H1 (cell line): ENCODE measurements around the gene PPM1M. TPM values are rescaled to one million over a fixed set of nuclear protein-coding genes. Genes with fewer than 3 reads are reported as not detected.
"Not testable (repeated sequence)": the region's sequence is repeated elsewhere in the genome, so short reads cannot be mapped to it uniquely, and the experiment has no call there.

Experiments
- CTCF ChIA-PET: fragments of 300-600 bp; sonication (Branson Sonifier 250); formaldehyde crosslinking; loops from one replicate; lab custom pipeline; 2021; ENCODE audit not compliant: partially characterized antibody; lab: Charles Lee
- POLR2A ChIA-PET: fragments of 300-600 bp; sonication (Branson Sonifier 250); formaldehyde crosslinking; loops from one replicate; lab custom pipeline; 2021; ENCODE audit warnings: inconsistent platforms; ENCODE audit not compliant: partially characterized antibody; lab: Charles Lee
- DNase-seq, 2 experiments: peaks; one replicate each; pipeline versions ENCODE4 v3.0.0 to v3.0.0-alpha.2; 2010 to 2022; ENCODE audit warnings: low spot score in 2 of 2, low read depth in 1 of 2, mixed read lengths in 1 of 2
- FAIRE-seq: peaks from 2 replicates; lab custom pipeline; 2011; peaks lifted over from hg19 to GRCh38; lab: Jason Lieb, UNC
- H2AFZ ChIP-seq: 2 replicates; pipeline ENCODE4 v1.8.1; 2012; ENCODE audit warnings: low read length, inconsistent platforms
- H2AK5ac ChIP-seq: 2 replicates; pipeline ENCODE4 v1.6.1; 2013; ENCODE audit warnings: low read depth, low read length
- H2BK120ac ChIP-seq: replicated peaks from 2 replicates; pipeline ENCODE3; 2013; ENCODE audit warnings: low read depth, low read length, inconsistent platforms
- H2BK12ac ChIP-seq: 2 replicates; pipeline ENCODE4 v1.6.1; 2013; ENCODE audit warnings: low read depth, low read length
- H2BK15ac ChIP-seq: 2 replicates; pipeline ENCODE4 v1.6.1; 2013; ENCODE audit warnings: low read length
- H2BK20ac ChIP-seq: 2 replicates; pipeline ENCODE4 v1.6.1; 2013; ENCODE audit warnings: low read length
- H2BK5ac ChIP-seq: 2 replicates; pipeline ENCODE4 v1.6.1; 2013; ENCODE audit warnings: low read depth, low read length
- H3K14ac ChIP-seq: 2 replicates; pipeline ENCODE4 v1.6.1; 2013; ENCODE audit warnings: inconsistent platforms; ENCODE audit not compliant: insufficient read length
- H3K18ac ChIP-seq: 2 replicates; pipeline ENCODE4 v1.6.1; 2013; ENCODE audit warnings: low read length; ENCODE audit errors: extremely low read depth
- H3K23ac ChIP-seq: 2 replicates; pipeline ENCODE4 v1.6.1; 2013; ENCODE audit warnings: inconsistent platforms; ENCODE audit not compliant: insufficient read length
- H3K23me2 ChIP-seq: 2 replicates; pipeline ENCODE4 v1.6.1; 2013; ENCODE audit warnings: low read depth, low read length
- H3K27ac ChIP-seq: 2 replicates; pipeline ENCODE4 v1.6.1; 2011; ENCODE audit warnings: low read depth, low read length, inconsistent platforms
- H3K27me3 ChIP-seq, 4 experiments: replicated peaks in 1 of 4; 1 replicate in 1 of 4; 2 replicates in 3 of 4; pipeline versions ENCODE4 v1.6.1 to v1.8.1; 2011 to 2013; ENCODE audit warnings: low read length in 3 of 4, mild to moderate bottlenecking in 3 of 4, inconsistent platforms in 2 of 4, mixed read lengths in 2 of 4, moderate library complexity in 1 of 4; ENCODE audit not compliant: control insufficient read depth in 3 of 4, insufficient read depth in 3 of 4; ENCODE audit errors: extremely low read depth in 1 of 4
- H3K36me3 ChIP-seq, 4 experiments: 2 replicates each; pipeline versions ENCODE4 v1.6.1 to v1.8.1; 2011 to 2013; ENCODE audit warnings: mild to moderate bottlenecking in 4 of 4, low read length in 3 of 4, moderate library complexity in 2 of 4, control low read depth in 1 of 4, inconsistent platforms in 1 of 4; ENCODE audit not compliant: insufficient read depth in 4 of 4, control insufficient read depth in 2 of 4
- H3K4ac ChIP-seq: replicated peaks from 2 replicates; pipeline ENCODE3; 2013; ENCODE audit warnings: low read length, low read depth, mixed read lengths, inconsistent platforms; ENCODE audit not compliant: insufficient read length
- H3K4me1 ChIP-seq, 4 experiments: replicated peaks in 1 of 4; 1 replicate in 1 of 4; 2 replicates in 3 of 4; pipeline versions ENCODE4 v1.6.1 to v1.8.1; 2011 to 2013; ENCODE audit warnings: low read length in 3 of 4, inconsistent platforms in 2 of 4, mixed read lengths in 1 of 4; ENCODE audit not compliant: insufficient read depth in 4 of 4, control insufficient read depth in 3 of 4
- H3K4me2 ChIP-seq, 2 experiments: 2 replicates each; pipeline versions ENCODE4 v1.6.1 to v1.8.1; 2011 to 2013; ENCODE audit warnings: low read depth in 2 of 2, low read length in 2 of 2, control low read depth in 1 of 2, inconsistent platforms in 1 of 2, mild to moderate bottlenecking in 1 of 2; ENCODE audit not compliant: insufficient read depth in 1 of 2
- H3K4me3 ChIP-seq, 4 experiments: fragments of 200-600, 300-600 bp in 1 of 4; sonication (generic), shearing (Covaris generic), sonication (Bioruptor Twin) in 1 of 4; 2 replicates each; pipeline versions ENCODE4 v1.5.1 to v1.8.1; 2011 to 2016; ENCODE audit warnings: low read length in 4 of 4, low read depth in 3 of 4, control low read depth in 2 of 4, inconsistent platforms in 2 of 4, mild to moderate bottlenecking in 2 of 4, mixed read lengths in 1 of 4, moderate library complexity in 1 of 4; ENCODE audit not compliant: insufficient read depth in 2 of 4; ENCODE audit errors: extremely low read depth in 1 of 4
- H3K56ac ChIP-seq: replicated peaks from 2 replicates; pipeline ENCODE3; 2013; ENCODE audit warnings: low read depth, mild to moderate bottlenecking, mixed read lengths, low read length, inconsistent platforms; ENCODE audit not compliant: insufficient read length
- H3K79me1 ChIP-seq: 2 replicates; pipeline ENCODE4 v1.6.1; 2013; ENCODE audit warnings: low read depth, low read length, control low read depth
- H3K79me2 ChIP-seq, 2 experiments: 2 replicates each; pipeline versions ENCODE4 v1.6.1 to v1.8.1; 2012 to 2013; ENCODE audit warnings: low read length in 2 of 2, mild to moderate bottlenecking in 2 of 2, inconsistent platforms in 1 of 2; ENCODE audit not compliant: insufficient read depth in 2 of 2, control insufficient read depth in 1 of 2
- H3K9ac ChIP-seq, 4 experiments: replicated peaks in 1 of 4; 1 replicate in 1 of 4; 2 replicates in 3 of 4; pipeline versions ENCODE4 v1.6.1 to v1.8.1; 2011 to 2013; ENCODE audit warnings: low read depth in 3 of 4, low read length in 3 of 4, control low read depth in 2 of 4, mild to moderate bottlenecking in 2 of 4, moderate library complexity in 2 of 4, inconsistent platforms in 1 of 4; ENCODE audit errors: extremely low read depth in 1 of 4
- H3K9me3 ChIP-seq, 2 experiments: 2 replicates each; pipeline versions ENCODE4 v1.6.1 to v1.8.1; 2012 to 2013; ENCODE audit warnings: mild to moderate bottlenecking in 2 of 2, moderate library complexity in 2 of 2, control low read depth in 1 of 2, inconsistent platforms in 1 of 2, low read depth in 1 of 2, low read length in 1 of 2, mixed read lengths in 1 of 2; ENCODE audit not compliant: insufficient read depth in 2 of 2
- H4K20me1 ChIP-seq, 2 experiments: replicated peaks in 1 of 2; 2 replicates each; pipeline versions ENCODE3 to v1.8.1; 2011 to 2013; ENCODE audit warnings: inconsistent platforms in 2 of 2, low read length in 2 of 2, mild to moderate bottlenecking in 1 of 2; ENCODE audit not compliant: insufficient read depth in 2 of 2, control insufficient read depth in 1 of 2
- H4K5ac ChIP-seq: 2 replicates; pipeline ENCODE4 v1.6.1; 2013; ENCODE audit warnings: low read length, low read depth, mixed read lengths, inconsistent platforms; ENCODE audit not compliant: insufficient read length
- H4K8ac ChIP-seq: 2 replicates; pipeline ENCODE4 v1.8.0; 2013; ENCODE audit warnings: mild to moderate bottlenecking, moderate library complexity, low read length, inconsistent platforms; ENCODE audit not compliant: insufficient read depth; ENCODE audit errors: extremely low read depth
- H4K91ac ChIP-seq: replicated peaks from 2 replicates; pipeline ENCODE3; 2013; ENCODE audit warnings: low read length, mixed read lengths, inconsistent platforms; ENCODE audit not compliant: insufficient read length
- CHD2 ChIP-seq: IDR thresholded peaks from 2 replicates; pipeline ENCODE4 v1.6.1; 2012; ENCODE audit warnings: low read length, improper control_type of control experiment
- POU5F1 ChIP-seq: IDR thresholded peaks from 2 replicates; pipeline ENCODE4 v1.6.1; 2011; ENCODE audit warnings: low read depth, mild to moderate bottlenecking, low read length, moderate library complexity
- TEAD4 ChIP-seq: IDR thresholded peaks from 2 replicates; pipeline ENCODE4 v1.6.1; 2012; ENCODE audit warnings: low read depth, low read length, inconsistent platforms, mixed read lengths
- WGBS, 2 experiments: shearing (Covaris generic) in 1 of 2; methylation state at CpG; one replicate each; pipeline versions ENCODE4 v1.1.6 to v1.1.7; 2013 to 2015; ENCODE audit warnings: low lambda C conversion rate in 2 of 2, mixed read lengths in 2 of 2, inconsistent platforms in 1 of 2, low coverage in 1 of 2, missing lambda C conversion rate in 1 of 2; ENCODE audit not compliant: insufficient replicate concordance in 2 of 2, insufficient coverage in 1 of 2, insufficient read length in 1 of 2; ENCODE audit errors: extremely low coverage in 1 of 2, missing lambda C conversion rate in 1 of 2; 5-methylcytosine and 5-hydroxymethylcytosine counted together
- polyA plus RNA-seq, 7 experiments: library from polyadenylated mRNA; depleted of rRNA in 3 of 7; stranded (reverse) in 5 of 7; unstranded in 2 of 7; fragments of >200 nt in 5 of 7; fragments of 200-250 nt in 2 of 7; gene quantifications; 1 replicate in 5 of 7; 2 replicates in 1 of 7; 4 replicates in 1 of 7; pipeline versions ENCODE4 v1.2.1 to v1.2.3, GENCODE V29; 2011 to 2013; ENCODE audit warnings: missing spikeins in 2 of 7, mixed read lengths in 2 of 7
- total RNA-seq: library from RNA; stranded (reverse); fragmentation: NEBNext Ultra II Directional; extraction: Animal tissue kit (Norgen Biotek cat#: 25700); gene quantifications from 2 replicates; pipeline ENCODE4 v1.2.1, GENCODE V29; 2021

Gene PPM1M
- total and polyA plus RNA-seq, 2 of the 8 experiments (the other 6 are each of a cell fraction or from before 2014, with no cell fraction given): 5.2 to 6.3 TPM

DNA sequence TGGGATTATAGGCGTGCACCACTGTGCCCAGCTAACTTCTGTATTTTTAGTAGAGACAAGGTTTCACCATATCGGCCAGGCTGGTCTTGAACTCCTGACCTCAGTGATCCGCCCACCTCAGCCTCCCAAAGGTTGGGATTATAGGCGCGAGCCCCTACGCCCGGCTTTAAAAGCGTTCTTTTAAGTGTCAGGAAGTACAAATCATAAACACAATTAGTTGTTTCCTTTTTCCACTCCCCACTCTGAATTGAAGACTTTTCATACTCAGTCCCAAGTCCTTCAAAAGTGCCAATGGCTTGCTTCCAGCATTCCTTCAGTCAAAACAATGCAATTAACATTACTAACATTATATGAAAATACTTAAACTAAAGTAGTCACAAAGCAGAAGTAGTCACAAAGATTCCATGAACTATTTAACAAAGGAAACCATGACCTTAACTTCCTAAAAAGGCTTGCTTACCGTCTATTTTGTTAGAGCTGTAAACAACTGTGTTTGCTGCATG, 24.7 kb downstream of the PPM1M start (continued):
- TF ChIP-seq TEAD4 (no peak), CHD2 (no peak), POU5F1 (no peak)

DNA sequence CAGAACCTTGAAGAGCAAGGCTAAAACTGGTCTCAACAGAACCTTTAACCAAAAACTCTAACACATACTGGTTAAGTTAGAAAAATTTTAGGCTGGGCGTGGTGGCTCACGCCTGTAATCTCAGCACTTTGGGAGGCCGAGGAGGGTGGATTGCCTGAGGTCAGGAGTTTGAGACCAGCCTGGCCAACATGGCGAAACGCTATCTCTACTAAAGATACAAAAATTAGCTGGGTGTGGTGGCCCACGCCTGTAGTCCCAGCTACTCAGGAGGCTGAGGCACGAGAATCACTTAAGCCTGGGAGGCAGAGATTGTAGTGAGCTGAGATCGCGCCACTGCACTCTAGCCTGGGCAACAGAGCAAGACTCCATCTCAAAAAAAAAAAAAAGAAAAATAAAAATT, 26.6 kb downstream of the PPM1M start:
- H2BK20ac ChIP-seq, H4K5ac ChIP-seq, H2BK120ac ChIP-seq, H3K9ac ChIP-seq, FAIRE-seq, H2BK15ac ChIP-seq, H3K4ac ChIP-seq, H3K27ac ChIP-seq, H3K4me3 ChIP-seq, H3K9me3 ChIP-seq, H3K23ac ChIP-seq, H3K79me1 ChIP-seq, H3K27me3 ChIP-seq, H3K18ac ChIP-seq, H2BK5ac ChIP-seq, H3K4me1 ChIP-seq, H3K56ac ChIP-seq, DNase-seq, H3K23me2 ChIP-seq, H4K91ac ChIP-seq, H4K8ac ChIP-seq, H3K14ac ChIP-seq, H3K4me2 ChIP-seq, H2BK12ac ChIP-seq, H2AFZ ChIP-seq, H2AK5ac ChIP-seq: not testable (repeated sequence)
- peaks cover 11 to 40% (median 23%) of the 10 kb centered on the region in 4 experiments for H3K36me3 ChIP-seq
- CTCF ChIA-PET: interaction anchor here (0.7 to 2.3 kb wide), 7 partner anchors 11 to 84 kb away, joined by 3 to 9 read pairs (median 3); no protein-coding TSS in a partner anchor
- peaks cover 44 to 94% of the 10 kb centered on the region in 2 experiments for H3K79me2 ChIP-seq
- H4K20me1 ChIP-seq: peaks cover 19 to 24% of the 10 kb centered on the region in 2 experiments
- WGBS, 2 experiments: 90% methylated on average over 9 of the region's 9 CpGs; no CpG with 5 or more reads in 1 of the 2 experiments
- POLR2A ChIA-PET: interaction anchor here (1.1 to 2.4 kb wide), 3 partner anchors 16 to 35 kb away, joined by 4 to 9 read pairs (median 4); no protein-coding TSS in a partner anchor
